ENCODE data around the gene CDKL2. TPM values are rescaled to one million over a fixed set of nuclear protein-coding genes. Genes with fewer than 3 reads are reported as not detected.

CDKL2 gene
- total and polyA plus RNA-seq, 2 donors from 2014 or later: 3.2 to 15.9 TPM

DNA sequence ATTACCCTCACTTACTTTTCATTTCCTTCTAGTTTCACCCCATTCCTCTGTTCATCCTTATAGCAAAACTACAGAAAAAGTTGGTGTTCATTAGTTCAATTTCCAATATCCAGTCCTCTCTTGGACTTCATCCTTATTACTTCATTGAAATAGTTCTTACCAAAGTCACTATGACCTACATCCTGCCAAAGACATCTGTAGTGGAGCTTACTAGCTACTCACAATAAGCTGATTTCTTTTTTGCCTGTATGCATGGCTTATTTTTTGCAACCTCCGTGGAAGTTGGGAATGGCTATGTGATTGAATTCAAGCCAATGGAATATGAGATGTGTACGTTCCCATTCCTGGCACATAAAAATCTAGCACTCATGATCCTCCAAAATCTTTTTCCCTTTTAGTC lies 4.6 kb upstream of the CDKL2 start:
- Histone ChIP-seq H3K27me3 (ENCODE audit: control insufficient read depth, insufficient read depth, low read length) (no peaks in the 10 kb centered on the region), H3K36me3 (ENCODE audit: control insufficient read depth in 2 of 3, insufficient read depth in 3 of 3, low read length in 3 of 3) (no peaks in the 10 kb centered on the region), H3K4me1 (ENCODE audit: control insufficient read depth in 2 of 3, insufficient read depth in 2 of 3, low read depth in 1 of 3, low read length in 3 of 3) (peaks cover 9 to 17% (median 14%) of the 10 kb centered on the region in 3 donors), H3K4me3 (ENCODE audit: low read length in 3 of 3) (no peak overlapping the region), H3K9me3 (ENCODE audit: control insufficient read depth in 2 of 3, insufficient read depth in 1 of 3, low read length in 3 of 3) (no peaks in the 10 kb centered on the region), H3K9ac (ENCODE audit: low read length in 3 of 3) (no peak overlapping the region), H3K27ac (ENCODE audit: low read depth in 2 of 2, low read length in 2 of 2) (no peak overlapping the region)
- DNase-seq (no peak), FAIRE-seq (no peak)
- intact Hi-C loops (cut with DNase I): no loop called here
- TF ChIP-seq, protein P1, sequence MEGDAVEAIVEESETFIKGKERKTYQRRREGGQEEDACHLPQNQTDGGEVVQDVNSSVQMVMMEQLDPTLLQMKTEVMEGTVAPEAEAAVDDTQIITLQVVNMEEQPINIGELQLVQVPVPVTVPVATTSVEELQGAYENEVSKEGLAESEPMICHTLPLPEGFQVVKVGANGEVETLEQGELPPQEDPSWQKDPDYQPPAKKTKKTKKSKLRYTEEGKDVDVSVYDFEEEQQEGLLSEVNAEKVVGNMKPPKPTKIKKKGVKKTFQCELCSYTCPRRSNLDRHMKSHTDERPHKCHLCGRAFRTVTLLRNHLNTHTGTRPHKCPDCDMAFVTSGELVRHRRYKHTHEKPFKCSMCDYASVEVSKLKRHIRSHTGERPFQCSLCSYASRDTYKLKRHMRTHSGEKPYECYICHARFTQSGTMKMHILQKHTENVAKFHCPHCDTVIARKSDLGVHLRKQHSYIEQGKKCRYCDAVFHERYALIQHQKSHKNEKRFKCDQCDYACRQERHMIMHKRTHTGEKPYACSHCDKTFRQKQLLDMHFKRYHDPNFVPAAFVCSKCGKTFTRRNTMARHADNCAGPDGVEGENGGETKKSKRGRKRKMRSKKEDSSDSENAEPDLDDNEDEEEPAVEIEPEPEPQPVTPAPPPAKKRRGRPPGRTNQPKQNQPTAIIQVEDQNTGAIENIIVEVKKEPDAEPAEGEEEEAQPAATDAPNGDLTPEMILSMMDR (IDR thresholded peaks at IDR 0.05; ENCODE audit: borderline replicate concordance, extremely low read depth, insufficient read depth): no peak

DNA sequence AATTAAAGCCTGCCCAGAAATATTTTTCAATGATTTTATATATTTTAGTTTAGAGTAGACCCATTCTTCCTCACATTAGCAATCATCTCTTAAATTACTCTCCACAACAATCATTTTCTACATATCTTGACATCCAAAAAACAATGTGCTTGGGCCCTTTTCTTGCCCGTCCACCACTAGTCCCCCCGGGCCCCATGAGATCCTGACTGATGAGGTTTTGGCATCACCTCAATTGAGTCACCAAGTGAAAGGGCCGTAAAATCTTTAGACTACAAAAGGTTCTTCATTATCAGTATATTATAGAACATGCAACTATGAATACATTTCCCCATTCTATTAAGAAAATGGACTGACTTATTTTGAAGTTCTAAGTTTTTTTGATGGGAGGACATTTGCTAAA lies 4.0 kb upstream of the CDKL2 start:
- TF ChIP-seq, protein P1 (IDR thresholded peaks at IDR 0.05; ENCODE audit: borderline replicate concordance, extremely low read depth, insufficient read depth): no peak
- H3K27me3 ChIP-seq (ENCODE audit: control insufficient read depth, insufficient read depth, low read length): no peaks in the 10 kb centered on the region
- DNase-seq (no peak), FAIRE-seq (no peak)
- no peak overlapping the region for H3K9ac ChIP-seq (ENCODE audit: low read length in 3 of 3)
- H3K27ac ChIP-seq (ENCODE audit: low read depth in 2 of 2, low read length in 2 of 2): no peak overlapping the region
- no peaks in the 10 kb centered on the region for H3K36me3 ChIP-seq (ENCODE audit: control insufficient read depth in 2 of 3, insufficient read depth in 3 of 3, low read length in 3 of 3)
- H3K4me1 ChIP-seq (ENCODE audit: control insufficient read depth in 2 of 3, insufficient read depth in 2 of 3, low read depth in 1 of 3, low read length in 3 of 3): peaks cover 9 to 17% (median 14%) of the 10 kb centered on the region in 3 donors
- intact Hi-C loops (cut with DNase I): no loop called here
- no peak overlapping the region for H3K4me3 ChIP-seq (ENCODE audit: low read length in 3 of 3)
- no peaks in the 10 kb centered on the region for H3K9me3 ChIP-seq (ENCODE audit: control insufficient read depth in 2 of 3, insufficient read depth in 1 of 3, low read length in 3 of 3)

DNA sequence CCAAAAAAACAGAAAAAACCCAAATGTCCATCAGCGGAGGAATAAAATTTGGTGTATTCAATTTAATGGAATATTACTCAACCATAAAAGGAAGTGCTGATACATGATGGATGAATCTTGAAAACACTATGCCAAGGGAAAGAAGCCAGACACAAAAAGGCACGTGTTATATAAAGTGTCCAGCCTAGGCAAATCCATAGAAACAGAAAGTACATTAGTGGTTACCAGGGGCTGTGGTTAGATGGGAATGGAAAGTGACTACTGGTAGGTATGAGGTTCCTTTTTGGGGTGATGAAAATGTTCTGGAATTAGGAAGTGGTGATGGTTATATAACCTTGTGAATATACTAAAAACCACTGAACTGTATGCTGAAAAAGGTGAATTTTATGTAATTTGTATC lies 3.5 kb upstream of the CDKL2 start:
- TF ChIP-seq, protein P1 (IDR thresholded peaks at IDR 0.05; ENCODE audit: borderline replicate concordance, extremely low read depth, insufficient read depth): no peak
- intact Hi-C loops (cut with DNase I): no loop called here
- Histone ChIP-seq H3K36me3 (ENCODE audit: control insufficient read depth in 2 of 3, insufficient read depth in 3 of 3, low read length in 3 of 3) (no peaks in the 10 kb centered on the region), H3K27me3 (ENCODE audit: control insufficient read depth, insufficient read depth, low read length) (no peaks in the 10 kb centered on the region), H3K9ac (ENCODE audit: low read length in 3 of 3) (no peak overlapping the region), H3K27ac (ENCODE audit: low read depth in 2 of 2, low read length in 2 of 2) (no peak overlapping the region), H3K9me3 (ENCODE audit: control insufficient read depth in 2 of 3, insufficient read depth in 1 of 3, low read length in 3 of 3) (no peaks in the 10 kb centered on the region), H3K4me3 (ENCODE audit: low read length in 3 of 3) (no peak overlapping the region), H3K4me1 (ENCODE audit: control insufficient read depth in 2 of 3, insufficient read depth in 2 of 3, low read depth in 1 of 3, low read length in 3 of 3) (peaks cover 9 to 14% (median 14%) of the 10 kb centered on the region in 3 donors)
- DNase-seq (no peak), FAIRE-seq (no peak)

DNA sequence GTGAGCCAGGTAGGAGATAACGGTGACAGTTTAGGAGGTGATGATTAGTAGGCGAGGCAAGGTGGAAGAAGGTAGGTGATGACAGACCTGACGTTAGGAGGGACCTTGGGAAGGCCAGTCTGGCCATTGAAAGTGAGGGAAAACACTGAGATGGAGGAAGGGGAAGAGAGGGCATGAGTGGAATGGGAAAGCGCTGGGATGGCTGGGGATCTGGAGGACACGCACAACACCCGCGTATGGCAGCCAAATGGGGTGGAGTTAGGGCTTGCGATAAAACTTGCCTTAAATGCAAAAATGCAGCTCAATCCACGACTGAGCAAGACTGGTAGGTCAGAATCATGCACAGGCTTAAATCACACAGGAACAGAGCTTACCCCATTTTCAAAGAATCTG lies 605 bp upstream of the CDKL2 start:
- Histone ChIP-seq H3K9me3 (ENCODE audit: control insufficient read depth in 2 of 3, insufficient read depth in 1 of 3, low read length in 3 of 3) (no peaks in the 10 kb centered on the region), H3K4me1 (ENCODE audit: control insufficient read depth in 2 of 3, insufficient read depth in 2 of 3, low read depth in 1 of 3, low read length in 3 of 3) (peaks cover 0 to 8% (median 2%) of the 10 kb centered on the region in 3 donors), H3K27me3 (ENCODE audit: control insufficient read depth, insufficient read depth, low read length) (no peaks in the 10 kb centered on the region), H3K27ac (ENCODE audit: low read depth in 2 of 2, low read length in 2 of 2) (peak overlapping the region; percentile 13 to 53), H3K36me3 (ENCODE audit: control insufficient read depth in 2 of 3, insufficient read depth in 3 of 3, low read length in 3 of 3) (no peaks in the 10 kb centered on the region), H3K9ac (ENCODE audit: low read length in 3 of 3) (peak overlapping the region in 2 of 3 donors; percentile 72 to 83), H3K4me3 (ENCODE audit: low read length in 3 of 3) (peak overlapping the region; percentile 70 to 89 (median 86))
- no peak for DNase-seq
- intact Hi-C loops (cut with DNase I): no loop called here
- FAIRE-seq: no peak
- TF ChIP-seq, protein P1 (IDR thresholded peaks at IDR 0.05; ENCODE audit: borderline replicate concordance, extremely low read depth, insufficient read depth): no peak
